ENCODE measurements around the gene SATB2. TPM values are rescaled to one million over a fixed set of nuclear protein-coding genes. Genes with fewer than 3 reads are reported as not detected.

The SATB2 gene
- polyA plus RNA-seq, 1 donor from 2014 or later = 0.21 TPM

DNA sequence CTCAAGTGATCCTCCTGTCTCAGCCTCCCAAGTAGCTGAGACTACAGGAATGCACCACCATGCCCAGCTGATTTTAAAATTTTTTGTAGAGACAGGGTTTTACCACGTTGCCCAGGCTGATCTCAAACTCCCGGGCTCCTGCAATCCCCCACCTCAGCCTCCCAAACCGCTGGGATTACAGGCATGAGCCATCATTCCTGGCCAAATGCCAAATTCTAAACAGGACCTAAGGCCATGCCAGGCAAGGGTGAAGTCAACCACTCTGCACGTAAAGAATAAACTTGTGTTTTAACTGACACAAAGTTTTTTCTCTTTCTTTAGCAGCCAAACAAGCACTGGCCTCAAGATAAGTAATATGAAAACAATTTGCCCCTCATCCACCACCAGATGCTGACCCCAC lies 37.4 kb upstream of the SATB2 start:
- H3K9ac ChIP-seq (ENCODE audit: low read length) = no peak overlapping the region
- H3K36me3 ChIP-seq (ENCODE audit: insufficient read depth, low read length) = no peaks in the 10 kb centered on the region
- no peak overlapping the region for H3K4me2 ChIP-seq (ENCODE audit: low read length)
- TF ChIP-seq POLR2AphosphoS5 (IDR thresholded peaks at IDR 0.05) (no peak), TAF1 (IDR thresholded peaks at IDR 0.05; ENCODE audit: low read depth) (no peak), RAD21 (conservative IDR thresholded peaks at IDR 0.05) (no peak), SMC3 (conservative IDR thresholded peaks at IDR 0.05; ENCODE audit: poor library complexity) (no peak), EZH2 (IDR thresholded peaks at IDR 0.05; ENCODE audit: borderline replicate concordance, insufficient read depth, low read length, poor library complexity, severe bottlenecking) (no peak), EP300 (conservative IDR thresholded peaks at IDR 0.05; ENCODE audit: poor library complexity, severe bottlenecking) (no peak)
- TF ChIP-seq, protein P1, sequence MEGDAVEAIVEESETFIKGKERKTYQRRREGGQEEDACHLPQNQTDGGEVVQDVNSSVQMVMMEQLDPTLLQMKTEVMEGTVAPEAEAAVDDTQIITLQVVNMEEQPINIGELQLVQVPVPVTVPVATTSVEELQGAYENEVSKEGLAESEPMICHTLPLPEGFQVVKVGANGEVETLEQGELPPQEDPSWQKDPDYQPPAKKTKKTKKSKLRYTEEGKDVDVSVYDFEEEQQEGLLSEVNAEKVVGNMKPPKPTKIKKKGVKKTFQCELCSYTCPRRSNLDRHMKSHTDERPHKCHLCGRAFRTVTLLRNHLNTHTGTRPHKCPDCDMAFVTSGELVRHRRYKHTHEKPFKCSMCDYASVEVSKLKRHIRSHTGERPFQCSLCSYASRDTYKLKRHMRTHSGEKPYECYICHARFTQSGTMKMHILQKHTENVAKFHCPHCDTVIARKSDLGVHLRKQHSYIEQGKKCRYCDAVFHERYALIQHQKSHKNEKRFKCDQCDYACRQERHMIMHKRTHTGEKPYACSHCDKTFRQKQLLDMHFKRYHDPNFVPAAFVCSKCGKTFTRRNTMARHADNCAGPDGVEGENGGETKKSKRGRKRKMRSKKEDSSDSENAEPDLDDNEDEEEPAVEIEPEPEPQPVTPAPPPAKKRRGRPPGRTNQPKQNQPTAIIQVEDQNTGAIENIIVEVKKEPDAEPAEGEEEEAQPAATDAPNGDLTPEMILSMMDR (IDR thresholded peaks at IDR 0.05; ENCODE audit: poor library complexity, severe bottlenecking) = no peak
- H3F3A ChIP-seq (ENCODE audit: insufficient read depth, low read length, poor library complexity, severe bottlenecking) = no peaks in the 10 kb centered on the region
- H3K4me3 ChIP-seq (ENCODE audit: low read length) = no peak overlapping the region
- H2AFZ ChIP-seq (ENCODE audit: low read depth, low read length) = no peak overlapping the region
- H3K27ac ChIP-seq (ENCODE audit: low read length) = no peak overlapping the region
- no peaks in the 10 kb centered on the region for H3K27me3 ChIP-seq (ENCODE audit: insufficient read depth, low read depth, low read length)
- no peaks in the 10 kb centered on the region for H4K20me1 ChIP-seq (ENCODE audit: insufficient read depth)
- H3K9me3 ChIP-seq (ENCODE audit: low read length) = no peaks in the 10 kb centered on the region
- no peaks in the 10 kb centered on the region for H3K9me2 ChIP-seq (ENCODE audit: insufficient read depth, low read length)
- H3K79me2 ChIP-seq (replicated peaks; ENCODE audit: insufficient read depth, low read length) = no peaks in the 10 kb centered on the region

DNA sequence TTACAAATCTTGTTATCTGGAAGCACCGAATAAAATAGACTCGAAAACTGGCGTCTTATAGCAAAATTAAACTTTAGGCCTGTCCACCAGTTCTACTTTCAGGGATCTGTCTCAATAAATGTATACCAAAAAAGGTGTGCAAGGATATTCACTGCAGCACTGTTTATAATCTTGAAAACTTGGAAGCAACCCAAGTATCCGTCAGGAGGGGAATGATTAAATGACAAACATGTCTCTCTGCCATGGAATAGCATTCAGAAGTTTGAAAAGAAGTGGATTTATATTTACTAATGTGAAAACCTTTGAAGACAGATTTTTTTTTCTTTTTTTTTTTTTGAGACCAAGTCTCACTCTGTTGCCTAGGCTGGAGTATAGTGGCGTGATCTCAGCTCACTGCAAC lies 32.3 kb upstream of the SATB2 start:
- no peaks in the 10 kb centered on the region for H3K79me2 ChIP-seq (replicated peaks; ENCODE audit: insufficient read depth, low read length)
- no peaks in the 10 kb centered on the region for H3F3A ChIP-seq (ENCODE audit: insufficient read depth, low read length, poor library complexity, severe bottlenecking)
- H3K27ac ChIP-seq (ENCODE audit: low read length) = no peak overlapping the region
- TF ChIP-seq, protein P1 (IDR thresholded peaks at IDR 0.05; ENCODE audit: poor library complexity, severe bottlenecking) = no peak
- TF ChIP-seq SMC3 (conservative IDR thresholded peaks at IDR 0.05; ENCODE audit: poor library complexity) (no peak), POLR2AphosphoS5 (IDR thresholded peaks at IDR 0.05) (no peak), EP300 (conservative IDR thresholded peaks at IDR 0.05; ENCODE audit: poor library complexity, severe bottlenecking) (no peak), TAF1 (IDR thresholded peaks at IDR 0.05; ENCODE audit: low read depth) (no peak), EZH2 (IDR thresholded peaks at IDR 0.05; ENCODE audit: borderline replicate concordance, insufficient read depth, low read length, poor library complexity, severe bottlenecking) (no peak), RAD21 (conservative IDR thresholded peaks at IDR 0.05) (no peak), MXI1 (conservative IDR thresholded peaks at IDR 0.05; ENCODE audit: poor library complexity, severe bottlenecking) (no peak)
- TF ChIP-seq, protein P2, sequence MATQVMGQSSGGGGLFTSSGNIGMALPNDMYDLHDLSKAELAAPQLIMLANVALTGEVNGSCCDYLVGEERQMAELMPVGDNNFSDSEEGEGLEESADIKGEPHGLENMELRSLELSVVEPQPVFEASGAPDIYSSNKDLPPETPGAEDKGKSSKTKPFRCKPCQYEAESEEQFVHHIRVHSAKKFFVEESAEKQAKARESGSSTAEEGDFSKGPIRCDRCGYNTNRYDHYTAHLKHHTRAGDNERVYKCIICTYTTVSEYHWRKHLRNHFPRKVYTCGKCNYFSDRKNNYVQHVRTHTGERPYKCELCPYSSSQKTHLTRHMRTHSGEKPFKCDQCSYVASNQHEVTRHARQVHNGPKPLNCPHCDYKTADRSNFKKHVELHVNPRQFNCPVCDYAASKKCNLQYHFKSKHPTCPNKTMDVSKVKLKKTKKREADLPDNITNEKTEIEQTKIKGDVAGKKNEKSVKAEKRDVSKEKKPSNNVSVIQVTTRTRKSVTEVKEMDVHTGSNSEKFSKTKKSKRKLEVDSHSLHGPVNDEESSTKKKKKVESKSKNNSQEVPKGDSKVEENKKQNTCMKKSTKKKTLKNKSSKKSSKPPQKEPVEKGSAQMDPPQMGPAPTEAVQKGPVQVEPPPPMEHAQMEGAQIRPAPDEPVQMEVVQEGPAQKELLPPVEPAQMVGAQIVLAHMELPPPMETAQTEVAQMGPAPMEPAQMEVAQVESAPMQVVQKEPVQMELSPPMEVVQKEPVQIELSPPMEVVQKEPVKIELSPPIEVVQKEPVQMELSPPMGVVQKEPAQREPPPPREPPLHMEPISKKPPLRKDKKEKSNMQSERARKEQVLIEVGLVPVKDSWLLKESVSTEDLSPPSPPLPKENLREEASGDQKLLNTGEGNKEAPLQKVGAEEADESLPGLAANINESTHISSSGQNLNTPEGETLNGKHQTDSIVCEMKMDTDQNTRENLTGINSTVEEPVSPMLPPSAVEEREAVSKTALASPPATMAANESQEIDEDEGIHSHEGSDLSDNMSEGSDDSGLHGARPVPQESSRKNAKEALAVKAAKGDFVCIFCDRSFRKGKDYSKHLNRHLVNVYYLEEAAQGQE (IDR thresholded peaks at IDR 0.05; ENCODE audit: borderline replicate concordance) = no peak
- no peak overlapping the region for H2AFZ ChIP-seq (ENCODE audit: low read depth, low read length)
- no peaks in the 10 kb centered on the region for H4K20me1 ChIP-seq (ENCODE audit: insufficient read depth)
- no peak overlapping the region for H3K9ac ChIP-seq (ENCODE audit: low read length)
- H3K4me2 ChIP-seq (ENCODE audit: low read length) = no peak overlapping the region
- H3K9me2 ChIP-seq (ENCODE audit: insufficient read depth, low read length) = no peaks in the 10 kb centered on the region
- no peaks in the 10 kb centered on the region for H3K9me3 ChIP-seq (ENCODE audit: low read length)
- H3K4me3 ChIP-seq (ENCODE audit: low read length) = no peak overlapping the region
- H3K36me3 ChIP-seq (ENCODE audit: insufficient read depth, low read length) = no peaks in the 10 kb centered on the region
- H3K27me3 ChIP-seq (ENCODE audit: insufficient read depth, low read depth, low read length) = no peaks in the 10 kb centered on the region
